ENCODE data around the gene GCN1. TPM values are rescaled to one million over a fixed set of nuclear protein-coding genes. Genes with fewer than 3 reads are reported as not detected.
"Not testable (repeated sequence)": the region's sequence is repeated elsewhere in the genome, so short reads cannot be mapped to it uniquely, and the experiment has no call there.

The GCN1 gene
- 100 to 1,000 TPM; 101 to 110 TPM for total RNA-seq

DNA sequence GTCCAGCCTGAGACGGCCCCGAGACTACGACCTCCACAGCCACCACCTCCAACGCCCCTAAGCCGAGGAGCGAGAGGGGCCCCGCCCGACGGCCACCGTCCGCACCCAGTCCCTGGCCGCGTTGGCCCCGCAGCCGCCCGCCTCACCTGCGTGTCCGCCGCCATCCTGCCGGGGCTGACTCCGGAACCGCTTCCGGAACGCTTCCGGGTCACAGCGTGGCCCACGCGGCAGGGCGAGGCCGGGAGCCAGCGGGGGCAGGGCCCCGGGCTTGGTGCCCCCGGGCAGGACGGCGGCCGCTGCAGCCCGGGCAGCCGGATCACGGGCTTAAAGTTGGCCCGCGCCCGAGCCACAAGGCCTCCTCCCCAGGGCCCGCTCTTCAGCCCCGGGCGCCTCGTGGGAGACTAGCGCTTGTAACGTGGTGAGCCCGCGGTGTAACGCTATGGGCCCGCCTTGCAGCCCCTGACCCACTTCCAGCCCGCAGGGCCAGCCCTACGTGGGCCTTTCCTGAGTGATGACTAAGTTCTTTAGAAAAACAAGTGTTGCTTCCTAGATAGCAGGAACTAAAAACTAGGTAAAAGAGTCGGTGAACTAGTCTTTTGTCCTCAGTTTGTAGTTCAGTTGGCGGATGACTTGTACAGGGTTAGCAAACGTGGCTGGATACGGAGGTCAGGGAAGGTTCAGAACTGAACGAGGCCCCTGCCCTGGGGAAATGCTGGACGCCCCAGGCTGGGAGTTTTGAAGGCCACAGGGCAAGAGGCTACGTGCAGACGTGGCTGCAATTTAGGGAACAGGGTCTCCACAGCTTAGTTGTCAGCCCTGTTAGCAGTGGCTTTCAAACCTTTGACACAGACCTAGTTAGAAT is at the start of gene GCN1:
Gene GCN1 (minus strand): TSS at position 182 of the 862 bp plus-strand sequence. CDS start 18 bp downstream, at position 164.
- Mint-ChIP-seq H3K4me3 (peak within 1 kb of the TSS; percentile 95), H3K36me3 (peaks cover 28% of the 10 kb centered on the region), H3K27ac (peak within 1 kb of the TSS; percentile 91), H3K27me3 (no peaks in the 10 kb centered on the region), H3K9me3 (no peaks in the 10 kb centered on the region), H3K4me1 (peaks cover 36% of the 10 kb centered on the region)
- DNase-seq, result peak; percentile 96
- POLR2A ChIA-PET, result interaction anchor here (0.6 to 1.6 kb wide), 4 partner anchors 68 to 97 kb away, joined by 3 to 5 read pairs (median 4); partner anchors contain the start of gene RAB35
- ATAC-seq (ENCODE audit: low read depth), result peak; percentile 91

DNA sequence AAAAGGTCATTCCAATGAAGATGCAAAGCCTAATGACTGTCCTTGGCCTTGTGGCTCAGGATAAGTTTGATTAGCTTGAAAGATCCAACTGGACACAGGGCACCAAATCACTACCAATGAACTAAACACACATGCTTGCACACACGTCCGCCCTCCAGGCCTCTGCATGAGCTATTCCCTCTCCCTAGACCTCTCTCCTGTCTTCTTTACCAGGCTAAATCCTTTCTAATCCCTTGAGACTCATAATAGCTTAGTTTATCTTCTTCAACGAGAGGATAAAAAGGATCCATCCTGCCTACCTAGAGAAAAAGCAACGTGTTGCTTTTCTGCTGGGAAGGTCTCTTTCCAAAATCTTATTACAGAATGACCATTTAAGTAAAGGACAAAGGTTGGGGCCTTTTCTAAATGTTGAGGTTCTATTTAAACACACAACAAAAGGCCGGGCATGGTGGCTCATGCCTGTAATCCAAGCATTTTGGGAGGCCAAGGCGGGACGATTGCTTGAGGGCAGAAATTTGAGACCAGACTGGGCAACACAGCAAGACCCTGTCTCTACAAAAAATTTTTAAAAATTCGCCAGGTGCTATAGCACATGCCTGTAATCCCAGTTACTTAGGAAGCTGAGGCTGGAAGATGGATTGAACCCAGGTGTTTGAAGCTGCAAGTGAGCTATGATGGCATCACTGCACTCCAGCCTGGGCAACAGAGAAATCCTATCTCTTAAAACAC is 48.6 kb upstream of the GCN1 start:
- Mint-ChIP-seq H3K4me1 (peaks cover 24% of the 10 kb centered on the region), H3K9me3 (no peaks in the 10 kb centered on the region), H3K27me3 (no peaks in the 10 kb centered on the region), H3K4me3 (no peak overlapping the region), H3K27ac (no peak overlapping the region), H3K36me3 (peaks cover 19% of the 10 kb centered on the region)
- DNase-seq (no peak), ATAC-seq (ENCODE audit: low read depth) (no peak)
- POLR2A ChIA-PET, result interaction anchor here (0.9 to 3.9 kb wide), 4 partner anchors 11 to 48 kb away, joined by 3 to 10 read pairs (median 4); partner anchors contain the start of gene RNU4-2

- Mint-ChIP-seq H3K4me3 (no peak overlapping the region), H3K27me3 (no peaks in the 10 kb centered on the region), H3K27ac (no peak overlapping the region), H3K9me3 (no peaks in the 10 kb centered on the region), H3K4me1 (peaks cover 21% of the 10 kb centered on the region), H3K36me3 (peaks cover 13% of the 10 kb centered on the region)
- POLR2A ChIA-PET, result interaction anchor here (0.9 to 3.9 kb wide), 2 partner anchors 23 to 49 kb away, joined by 3 to 10 read pairs; partner anchors contain the start of gene RNU4-2
- DNase-seq, result no peak
- no peak for ATAC-seq (ENCODE audit: low read depth)
These were observed 47.8 kb upstream of the GCN1 start for GRCh38 chr12:120242275-120242799.

DNA sequence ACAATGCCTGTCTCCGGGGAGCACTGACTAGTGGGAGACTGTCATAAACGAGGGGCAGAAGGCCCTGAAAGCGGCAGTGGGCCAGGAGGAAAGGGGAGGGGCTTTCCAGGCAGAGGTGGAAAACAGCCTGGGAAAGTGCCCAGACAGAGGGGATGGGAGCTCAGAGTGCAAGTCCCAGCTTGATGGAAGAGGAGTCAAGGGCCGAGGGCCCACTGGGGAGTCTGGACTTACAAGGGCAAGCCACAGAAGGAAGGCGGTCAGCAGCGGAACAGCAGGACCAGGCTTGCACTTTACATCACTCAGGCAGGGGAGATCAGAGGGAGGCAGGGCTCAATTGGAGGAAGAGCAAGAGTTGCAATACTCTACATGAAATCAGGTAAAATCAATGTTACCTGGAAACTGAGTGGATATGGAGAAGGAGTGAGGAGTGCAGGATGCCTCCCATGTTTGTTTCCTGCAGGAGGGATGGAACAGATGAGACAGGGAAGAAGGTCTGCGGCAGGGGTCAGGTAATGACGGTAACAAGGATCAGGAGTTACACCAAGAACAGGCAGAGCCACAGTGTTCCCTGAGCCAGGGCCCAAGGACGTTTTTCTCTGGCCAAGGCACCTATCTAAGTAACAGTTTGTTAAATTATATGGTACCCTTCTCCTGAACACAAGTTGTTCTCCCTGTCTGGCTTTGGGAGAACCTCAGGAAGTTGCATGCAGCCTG is 47.2 kb upstream of the GCN1 start:
- no peaks in the 10 kb centered on the region for H3K9me3 Mint-ChIP-seq
- no peak for ATAC-seq (ENCODE audit: low read depth)
- no peak overlapping the region for H3K4me3 Mint-ChIP-seq
- H3K27ac Mint-ChIP-seq, result no peak overlapping the region
- H3K36me3 Mint-ChIP-seq, result peaks cover 12% of the 10 kb centered on the region
- POLR2A ChIA-PET, result interaction anchor here (0.9 to 3.9 kb wide), 3 partner anchors 11 to 49 kb away, joined by 3 to 10 read pairs (median 9); partner anchors contain the start of gene RNU4-2
- peaks cover 21% of the 10 kb centered on the region for H3K4me1 Mint-ChIP-seq
- DNase-seq, result no peak
- no peaks in the 10 kb centered on the region for H3K27me3 Mint-ChIP-seq

DNA sequence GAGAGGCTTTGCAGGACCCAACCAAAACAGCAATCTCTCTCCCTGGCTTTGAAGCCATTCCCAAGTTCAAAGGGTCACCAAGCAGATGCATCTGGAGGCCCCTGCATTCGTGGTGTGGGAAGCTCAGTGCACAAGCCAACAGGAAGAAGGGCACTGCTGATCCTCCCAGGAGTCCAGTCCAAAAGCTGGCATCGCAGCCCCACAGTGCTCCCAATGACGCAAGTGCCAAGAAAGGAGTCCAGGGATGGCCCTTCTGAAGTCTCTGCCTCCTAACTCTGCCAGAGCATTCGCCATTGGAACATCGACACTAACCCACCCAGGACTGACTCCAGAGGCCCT is 45.9 kb upstream of the GCN1 start:
- ATAC-seq (ENCODE audit: low read depth), result no peak
- Mint-ChIP-seq H3K9me3 (no peaks in the 10 kb centered on the region), H3K27me3 (no peaks in the 10 kb centered on the region), H3K4me1 (peaks cover 26% of the 10 kb centered on the region), H3K36me3 (peaks cover 14% of the 10 kb centered on the region), H3K27ac (no peak overlapping the region), H3K4me3 (no peak overlapping the region)
- no peak for DNase-seq
- POLR2A ChIA-PET, result interaction anchor here (1.1 to 2.9 kb wide), 5 partner anchors 10 to 51 kb away, joined by 4 to 17 read pairs (median 6); partner anchors contain the start of genes RNU4-1, RNU4-2 and RPLP0

GRCh38 chr12:120239776-120240494 is 45.4 kb upstream of the GCN1 start:
- POLR2A ChIA-PET, result interaction anchor here (0.5 to 3.9 kb wide), 8 partner anchors 9 to 170 kb away, joined by 3 to 17 read pairs (median 6); partner anchors contain the start of genes RNU4-1, RNU4-2 and RPLP0
- peaks cover 23% of the 10 kb centered on the region for H3K4me1 Mint-ChIP-seq

GRCh38 chr12:120238839-120239445 is 44.4 kb upstream of the GCN1 start:
- Mint-ChIP-seq H3K27me3 (no peaks in the 10 kb centered on the region), H3K4me3 (no peak overlapping the region), H3K4me1 (peaks cover 28% of the 10 kb centered on the region), H3K36me3 (peaks cover 11% of the 10 kb centered on the region), H3K9me3 (no peaks in the 10 kb centered on the region), H3K27ac (no peak overlapping the region)
- DNase-seq (no peak), ATAC-seq (ENCODE audit: low read depth) (no peak)
- POLR2A ChIA-PET, result interaction anchor here (0.8 to 3.9 kb wide), 7 partner anchors 8 to 53 kb away, joined by 3 to 17 read pairs (median 9); partner anchors contain the start of genes RNU4-1 and RNU4-2

More at GRCh38 chr12:120239776-120240494, 45.4 kb upstream of the GCN1 start:
- DNase-seq (no peak), ATAC-seq (ENCODE audit: low read depth) (no peak)
- Mint-ChIP-seq H3K36me3 (peaks cover 11% of the 10 kb centered on the region), H3K27ac (no peak overlapping the region), H3K27me3 (no peaks in the 10 kb centered on the region), H3K9me3 (no peaks in the 10 kb centered on the region), H3K4me3 (no peak overlapping the region)

DNA sequence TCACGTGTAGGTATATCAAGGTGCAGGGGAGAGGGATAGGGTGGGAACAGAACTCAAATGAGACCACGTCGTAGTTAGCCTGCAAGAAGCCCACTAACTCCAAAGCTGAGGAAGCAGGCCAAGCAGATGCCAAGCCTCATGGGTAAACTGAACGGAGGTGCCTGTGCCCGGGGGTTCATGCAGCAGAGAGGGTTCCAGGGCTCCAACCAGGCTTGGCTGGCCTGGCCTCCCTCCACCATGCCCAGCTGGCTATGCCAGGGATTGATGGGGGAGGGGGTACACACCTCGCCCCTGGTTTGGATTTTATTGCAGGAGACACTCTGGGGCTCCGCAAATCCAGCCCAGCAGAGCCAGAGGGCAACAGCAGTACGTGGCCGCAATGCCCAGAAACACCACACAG is 43.7 kb upstream of the GCN1 start:
- H3K27ac Mint-ChIP-seq, result no peak overlapping the region
- POLR2A ChIA-PET, result interaction anchor here (0.8 to 3.9 kb wide), 6 partner anchors 10 to 54 kb away, joined by 3 to 17 read pairs (median 8); partner anchors contain the start of genes RNU4-1 and RNU4-2
- DNase-seq (no peak), ATAC-seq (ENCODE audit: low read depth) (no peak)
- no peak overlapping the region for H3K4me3 Mint-ChIP-seq
- peaks cover 10% of the 10 kb centered on the region for H3K36me3 Mint-ChIP-seq
- H3K9me3 Mint-ChIP-seq, result no peaks in the 10 kb centered on the region
- no peaks in the 10 kb centered on the region for H3K27me3 Mint-ChIP-seq
- H3K4me1 Mint-ChIP-seq, result peaks cover 27% of the 10 kb centered on the region

GRCh38 chr12:120237360-120238171 is 43.1 kb upstream of the GCN1 start:
- Mint-ChIP-seq H3K36me3 (peaks cover 10% of the 10 kb centered on the region), H3K27me3 (no peaks in the 10 kb centered on the region), H3K4me1 (peaks cover 32% of the 10 kb centered on the region), H3K4me3 (no peak overlapping the region), H3K9me3 (no peaks in the 10 kb centered on the region), H3K27ac (no peak overlapping the region)
- POLR2A ChIA-PET, result interaction anchor here (1.3 to 3.9 kb wide), 5 partner anchors 10 to 54 kb away, joined by 3 to 17 read pairs (median 11); partner anchors contain the start of genes RNU4-1 and RNU4-2
- DNase-seq (no peak), ATAC-seq (ENCODE audit: low read depth) (no peak)

DNA sequence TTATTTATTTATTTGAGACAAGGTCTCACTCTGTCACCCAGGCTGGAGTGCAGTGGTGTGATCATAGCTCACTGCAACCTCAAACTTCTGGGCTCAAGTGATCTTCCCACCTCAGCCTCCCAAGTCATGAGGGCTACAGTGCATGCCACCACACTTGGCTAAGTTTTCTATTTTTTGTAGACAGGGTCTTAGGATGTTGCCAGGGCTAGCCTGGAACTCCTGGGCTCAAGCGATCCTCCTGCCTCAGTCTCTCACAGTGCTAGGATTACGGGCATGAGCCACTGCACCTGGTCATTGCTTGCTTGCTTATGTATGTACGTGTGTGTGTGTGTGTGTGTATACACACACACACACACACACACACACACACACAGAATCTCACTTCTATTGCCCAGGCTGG is 42.3 kb upstream of the GCN1 start:
- not testable (repeated sequence) for H3K27ac Mint-ChIP-seq

More for the DNA sequence above, 42.3 kb upstream of the GCN1 start:
- H3K4me1 Mint-ChIP-seq, result peaks cover 38% of the 10 kb centered on the region
- DNase-seq; H3K27me3 Mint-ChIP-seq; H3K4me3 Mint-ChIP-seq; H3K36me3 Mint-ChIP-seq; H3K9me3 Mint-ChIP-seq; ATAC-seq (ENCODE audit: low read depth): not testable (repeated sequence)
- POLR2A ChIA-PET, result interaction anchor here (0.7 to 3.9 kb wide), 3 partner anchors 26 to 55 kb away, joined by 3 to 16 read pairs (median 13); partner anchors contain the start of gene RNU4-2
